NOMO-1 (cell line): ENCODE measurements around the gene EGFR.

Source experiments
- DNase-seq, 2 experiments: peaks; one replicate each; lab custom pipeline; 2025; ENCODE audit not compliant: unreplicated experiment in 2 of 2; lab: John Stamatoyannopoulos, UW

EGFR gene

DNA sequence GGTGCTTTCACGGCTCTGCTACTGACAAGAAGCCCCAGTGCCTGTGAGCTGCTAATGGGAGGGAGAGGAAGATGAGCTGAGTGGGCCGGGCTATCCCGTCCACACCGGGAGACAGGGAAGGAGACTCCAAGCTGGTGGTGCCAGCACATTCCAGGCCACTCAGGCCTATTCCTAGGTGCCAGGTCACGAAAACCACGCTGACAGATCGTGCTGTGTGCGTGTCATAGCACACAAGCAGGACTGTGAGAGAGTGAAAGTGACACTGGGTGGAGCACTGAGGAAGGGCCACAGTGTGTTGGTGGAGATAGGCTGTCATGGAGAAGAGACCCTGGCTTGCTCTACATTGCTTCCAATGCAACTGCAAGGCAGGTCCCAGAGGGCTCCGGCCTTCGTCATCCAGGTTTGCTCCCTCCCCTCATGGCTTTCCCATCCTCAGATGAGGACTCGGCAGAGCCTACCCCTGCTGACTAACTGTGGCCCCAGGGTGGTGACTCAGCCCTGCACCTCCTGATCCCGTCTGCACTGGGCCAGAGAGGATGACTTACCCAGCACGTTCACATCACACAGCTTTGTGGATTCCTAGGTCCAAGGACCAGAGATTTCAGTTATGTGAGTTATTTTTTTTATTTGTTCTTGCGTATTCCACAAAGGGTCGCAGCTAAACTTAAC, 167.3 kb downstream of the EGFR start:
- no peak for DNase-seq

DNA sequence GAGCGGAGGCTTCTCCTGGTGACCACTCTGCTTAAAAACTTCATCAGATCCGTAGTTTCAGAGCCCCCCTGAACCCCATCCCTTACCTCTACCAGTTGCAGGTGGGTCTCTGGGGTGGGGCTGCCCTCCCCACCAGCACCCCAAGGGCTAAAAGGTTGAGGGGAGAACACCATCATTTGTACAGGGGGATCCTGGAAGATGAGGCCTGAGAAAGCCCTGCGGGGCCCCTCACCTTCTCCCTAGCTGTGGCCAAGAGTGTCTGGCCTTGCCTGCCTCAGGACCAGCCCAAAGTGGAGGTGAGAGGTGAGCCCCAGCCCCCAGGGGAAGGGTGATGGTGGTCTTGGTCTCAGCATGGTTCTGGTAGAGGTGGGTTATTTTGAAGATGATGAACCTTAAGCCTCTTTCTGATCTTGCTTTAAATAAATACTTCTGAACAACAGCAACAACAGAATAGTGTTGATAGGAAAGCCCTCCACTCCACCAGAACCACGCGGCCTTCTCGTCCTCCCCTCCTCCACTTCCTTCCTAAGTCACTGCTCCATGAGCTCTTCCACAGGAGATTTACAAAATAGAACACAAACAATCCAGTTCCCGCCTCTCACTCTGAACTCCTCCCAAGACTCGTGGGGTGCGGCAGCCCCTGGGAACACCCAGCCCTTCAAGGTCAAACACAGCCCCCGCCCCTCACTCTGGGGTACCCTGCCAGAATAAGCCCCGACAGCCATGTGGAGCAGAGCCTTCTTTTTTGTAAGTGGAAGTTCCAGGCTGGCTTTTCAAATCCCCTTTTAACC, 169.1 kb downstream of the EGFR start:
- DNase-seq, result no peak

DNA sequence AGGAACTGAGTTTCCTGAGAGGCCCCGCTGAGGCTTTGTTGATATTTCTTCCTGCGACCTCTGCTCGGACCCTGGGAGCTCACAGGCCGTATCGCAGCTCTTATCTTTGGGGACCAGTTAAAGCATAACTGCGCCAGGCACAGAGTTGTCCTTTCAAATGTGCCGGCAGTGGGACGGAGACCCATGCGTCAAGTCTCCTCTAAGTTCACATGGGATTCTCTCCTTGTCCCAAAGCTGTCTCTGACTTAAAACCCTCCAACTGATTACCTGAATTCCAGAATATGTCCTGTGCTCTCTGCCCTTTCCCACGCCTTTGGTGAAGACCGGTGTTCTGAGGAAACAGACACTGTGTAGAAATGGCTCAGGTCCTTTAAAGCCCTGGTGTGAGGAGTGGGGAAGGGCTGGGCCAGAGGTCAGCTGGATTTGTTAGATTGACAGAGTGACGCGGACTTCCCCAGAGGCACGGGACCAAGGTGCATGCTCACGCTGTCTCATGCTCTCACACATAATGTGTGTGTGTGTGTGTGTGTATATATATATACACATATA, 169.8 kb downstream of the EGFR start:
- no peak for DNase-seq

DNA sequence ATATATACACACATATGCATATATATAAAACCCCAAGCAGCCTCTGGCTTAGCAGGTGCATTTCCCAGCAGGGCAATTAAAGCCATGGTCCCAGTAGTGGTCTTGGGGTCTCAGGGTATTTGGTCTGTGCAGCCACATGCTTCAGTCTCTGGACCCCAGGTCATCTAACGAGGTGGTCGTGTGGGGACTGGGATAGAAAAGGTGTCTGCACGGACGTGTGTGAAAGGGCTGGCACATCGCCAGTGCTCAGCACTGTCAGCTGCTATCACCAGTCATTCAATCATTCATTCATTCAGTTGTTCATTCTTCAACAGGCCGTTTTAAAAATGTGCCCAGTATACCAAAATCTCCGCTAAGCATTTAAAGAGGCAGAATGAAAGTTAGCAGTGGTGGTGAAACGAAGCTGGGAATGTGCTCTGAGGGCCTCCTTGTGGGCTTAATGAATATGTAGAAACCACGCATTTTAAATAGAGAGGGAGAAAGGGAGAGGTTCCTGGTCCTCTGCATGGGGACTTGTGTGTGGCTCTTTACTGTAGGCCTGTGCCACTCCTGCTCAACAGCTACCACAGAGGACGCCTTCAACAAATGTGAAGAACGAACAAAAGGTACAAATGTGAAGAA, 170.4 kb downstream of the EGFR start:
- DNase-seq, result no peak

DNA sequence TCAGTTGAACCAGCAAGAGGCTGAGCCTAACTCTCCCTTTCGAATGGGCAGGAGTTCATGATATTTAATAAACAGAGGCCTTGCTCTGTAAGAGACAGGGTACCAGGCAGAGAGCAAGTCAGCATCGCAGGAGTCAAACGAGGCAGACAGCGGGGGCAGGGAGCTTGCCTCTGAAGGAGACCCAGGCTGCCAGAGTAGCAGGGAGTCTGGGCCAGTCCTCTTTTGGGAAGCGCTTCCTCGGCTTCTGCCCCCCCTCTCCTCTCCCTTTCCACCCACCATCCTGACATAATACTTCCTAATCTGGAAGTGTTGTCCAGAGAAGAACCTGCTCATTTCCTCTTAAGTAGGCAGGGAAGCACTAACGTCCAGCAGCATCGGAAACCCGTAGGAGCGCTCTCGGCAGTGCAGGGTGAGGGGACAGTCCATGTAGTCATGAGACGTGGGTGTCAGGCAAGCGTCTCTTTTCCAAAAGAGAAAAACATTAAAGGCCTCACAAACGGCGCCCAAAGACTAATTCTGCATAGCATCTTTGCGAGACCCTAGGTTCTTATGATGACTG, 171.1 kb downstream of the EGFR start:
- no peak for DNase-seq

DNA sequence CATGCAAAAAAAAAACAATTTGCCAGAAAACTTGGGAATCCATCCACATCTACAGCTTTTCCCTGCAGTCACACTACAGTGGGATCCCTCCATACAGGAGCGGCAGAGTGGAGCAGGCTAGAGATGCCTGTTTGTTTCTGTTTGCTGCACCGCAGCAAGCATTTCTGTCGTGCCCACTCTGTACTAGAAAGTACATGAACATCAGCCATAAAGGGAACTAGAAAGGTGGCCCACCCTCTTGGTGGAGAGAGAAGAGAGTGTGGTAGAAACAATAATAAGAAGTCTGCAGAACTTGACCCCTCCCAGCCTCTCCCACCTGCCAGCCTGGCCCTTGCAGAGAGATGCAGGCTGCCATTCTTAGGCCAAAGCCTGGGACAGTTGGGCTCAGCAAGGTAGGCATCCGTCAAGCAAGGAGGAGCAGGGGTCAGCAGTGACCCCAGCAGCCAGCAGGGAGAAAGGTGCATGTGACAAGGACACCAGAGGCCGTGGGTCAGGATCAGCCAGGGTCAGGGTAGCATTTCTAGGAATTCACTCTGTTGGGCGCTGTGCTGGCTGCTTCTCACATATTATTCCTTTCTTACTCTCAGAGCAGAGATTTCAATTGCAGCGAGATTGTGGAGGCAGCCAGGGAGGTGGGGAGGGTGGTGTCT, 171.8 kb downstream of the EGFR start:
- DNase-seq, result no peak

DNA sequence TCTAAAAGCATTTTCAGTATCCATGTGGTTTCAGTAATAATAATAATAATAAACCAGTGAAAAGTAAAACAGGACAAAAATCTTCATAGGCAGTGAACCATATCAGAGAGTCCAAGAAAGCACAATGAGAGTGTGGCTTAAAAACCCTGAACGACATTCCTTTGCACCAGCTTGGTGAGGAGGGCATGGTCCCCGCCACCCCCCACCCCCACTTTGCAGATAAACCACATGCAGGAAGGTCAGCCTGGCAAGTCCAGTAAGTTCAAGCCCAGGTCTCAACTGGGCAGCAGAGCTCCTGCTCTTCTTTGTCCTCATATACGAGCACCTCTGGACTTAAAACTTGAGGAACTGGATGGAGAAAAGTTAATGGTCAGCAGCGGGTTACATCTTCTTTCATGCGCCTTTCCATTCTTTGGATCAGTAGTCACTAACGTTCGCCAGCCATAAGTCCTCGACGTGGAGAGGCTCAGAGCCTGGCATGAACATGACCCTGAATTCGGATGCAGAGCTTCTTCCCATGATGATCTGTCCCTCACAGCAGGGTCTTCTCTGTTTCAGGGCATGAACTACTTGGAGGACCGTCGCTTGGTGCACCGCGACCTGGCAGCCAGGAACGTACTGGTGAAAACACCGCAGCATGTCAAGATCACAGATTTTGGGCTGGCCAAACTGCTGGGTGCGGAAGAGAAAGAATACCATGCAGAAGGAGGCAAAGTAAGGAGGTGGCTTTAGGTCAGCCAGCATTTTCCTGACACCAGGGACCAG, 172.5 kb downstream of the EGFR start:
- no peak for DNase-seq

DNA sequence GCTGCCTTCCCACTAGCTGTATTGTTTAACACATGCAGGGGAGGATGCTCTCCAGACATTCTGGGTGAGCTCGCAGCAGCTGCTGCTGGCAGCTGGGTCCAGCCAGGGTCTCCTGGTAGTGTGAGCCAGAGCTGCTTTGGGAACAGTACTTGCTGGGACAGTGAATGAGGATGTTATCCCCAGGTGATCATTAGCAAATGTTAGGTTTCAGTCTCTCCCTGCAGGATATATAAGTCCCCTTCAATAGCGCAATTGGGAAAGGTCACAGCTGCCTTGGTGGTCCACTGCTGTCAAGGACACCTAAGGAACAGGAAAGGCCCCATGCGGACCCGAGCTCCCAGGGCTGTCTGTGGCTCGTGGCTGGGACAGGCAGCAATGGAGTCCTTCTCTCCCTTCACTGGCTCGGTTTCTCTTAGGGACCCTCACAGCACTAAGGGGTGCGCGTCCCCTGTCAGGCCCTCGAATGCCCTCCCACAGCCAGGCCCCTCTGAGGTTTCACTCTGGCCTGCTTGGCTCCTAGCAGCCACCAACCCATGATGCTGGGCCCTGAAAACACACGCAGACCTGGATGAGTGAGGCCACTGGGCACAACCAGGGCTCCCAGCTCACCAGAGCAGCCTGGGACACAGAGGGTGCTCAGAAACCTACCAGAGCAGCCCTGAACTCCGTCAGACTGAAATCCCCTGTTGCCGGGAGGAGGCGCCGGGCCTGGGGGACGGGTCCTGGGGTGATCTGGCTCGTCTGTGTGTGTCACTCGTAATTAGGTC, 173.3 kb downstream of the EGFR start:
- DNase-seq, result no peak

DNA sequence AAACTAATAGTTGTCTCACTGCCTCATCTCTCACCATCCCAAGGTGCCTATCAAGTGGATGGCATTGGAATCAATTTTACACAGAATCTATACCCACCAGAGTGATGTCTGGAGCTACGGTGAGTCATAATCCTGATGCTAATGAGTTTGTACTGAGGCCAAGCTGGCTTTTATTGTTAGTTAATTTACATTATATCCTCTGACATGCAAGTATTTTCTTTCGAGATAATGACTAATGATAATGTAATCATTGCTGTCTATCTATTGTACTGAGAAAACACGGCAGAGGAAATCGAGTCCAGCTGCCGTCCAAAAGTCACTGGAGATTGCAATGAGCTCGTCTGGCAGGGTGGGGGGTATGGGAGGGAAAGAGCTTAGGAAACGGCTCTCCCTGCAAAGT, 173.9 kb downstream of the EGFR start:
- DNase-seq, result no peak

DNA sequence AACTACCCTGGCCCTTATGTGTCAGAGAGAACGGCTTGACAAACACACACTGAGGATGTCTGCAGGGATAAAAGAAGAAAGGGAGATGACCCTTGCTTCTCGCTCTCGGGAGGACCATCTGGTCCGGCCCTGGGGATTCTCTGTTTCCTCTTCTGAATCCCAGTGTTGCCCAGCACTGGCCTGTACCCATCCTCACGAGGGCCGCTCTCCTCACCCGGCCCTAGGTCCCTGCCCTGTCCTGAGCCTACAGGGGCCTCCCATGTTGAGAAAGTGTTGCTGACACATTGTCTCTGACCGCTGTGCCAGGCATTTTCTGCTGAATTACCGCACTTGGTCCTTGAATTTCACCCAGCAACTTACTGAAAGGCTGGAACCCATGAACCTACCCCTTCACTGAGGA, 174.4 kb downstream of the EGFR start:
- DNase-seq, result no peak

DNA sequence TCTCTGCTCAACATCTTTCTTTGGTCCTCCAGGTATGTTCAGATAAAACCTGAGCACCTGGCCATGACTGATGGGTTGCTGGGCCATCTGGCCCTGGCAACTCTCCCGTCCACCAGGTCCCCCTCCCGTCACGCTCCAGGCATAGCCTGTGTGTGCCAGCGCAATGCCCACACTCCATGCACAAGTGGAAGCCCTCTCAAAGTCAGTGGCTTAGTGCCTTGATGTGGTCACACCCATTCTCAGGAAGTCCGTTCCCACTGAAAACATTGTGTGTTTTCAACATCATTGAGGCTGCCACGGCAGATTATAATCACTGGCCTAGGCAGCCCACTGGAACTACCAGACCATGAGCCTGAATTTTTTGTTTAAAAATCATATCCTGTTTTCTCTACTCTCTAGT, 175.7 kb downstream of the EGFR start:
- no peak for DNase-seq

DNA sequence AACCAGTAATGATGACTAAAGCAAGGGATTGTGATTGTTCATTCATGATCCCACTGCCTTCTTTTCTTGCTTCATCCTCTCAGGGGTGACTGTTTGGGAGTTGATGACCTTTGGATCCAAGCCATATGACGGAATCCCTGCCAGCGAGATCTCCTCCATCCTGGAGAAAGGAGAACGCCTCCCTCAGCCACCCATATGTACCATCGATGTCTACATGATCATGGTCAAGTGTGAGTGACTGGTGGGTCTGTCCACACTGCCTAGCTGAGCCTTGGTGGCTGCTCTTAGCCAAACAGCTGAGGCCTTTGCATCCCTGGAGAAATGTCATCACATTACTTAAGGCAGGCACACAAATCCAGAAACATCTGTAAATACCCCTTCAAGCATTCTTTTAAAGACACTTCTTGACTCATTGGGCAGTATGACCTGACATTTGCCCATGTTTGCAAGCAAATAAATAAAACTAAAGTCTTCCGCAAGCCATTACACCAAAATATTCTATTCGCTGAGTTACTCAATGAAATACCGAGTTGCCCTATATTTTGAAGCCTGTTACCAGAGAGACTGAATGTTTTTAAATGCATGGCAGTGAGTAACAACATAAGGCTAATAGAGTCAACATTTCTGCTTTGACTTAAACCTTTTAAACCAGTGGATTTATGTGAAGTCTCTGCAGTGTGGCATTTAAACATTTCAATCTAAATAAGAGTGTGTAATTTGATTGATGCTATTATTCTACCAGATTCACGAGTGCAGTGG, 180.0 kb downstream of the EGFR start:
- no peak for DNase-seq

DNA sequence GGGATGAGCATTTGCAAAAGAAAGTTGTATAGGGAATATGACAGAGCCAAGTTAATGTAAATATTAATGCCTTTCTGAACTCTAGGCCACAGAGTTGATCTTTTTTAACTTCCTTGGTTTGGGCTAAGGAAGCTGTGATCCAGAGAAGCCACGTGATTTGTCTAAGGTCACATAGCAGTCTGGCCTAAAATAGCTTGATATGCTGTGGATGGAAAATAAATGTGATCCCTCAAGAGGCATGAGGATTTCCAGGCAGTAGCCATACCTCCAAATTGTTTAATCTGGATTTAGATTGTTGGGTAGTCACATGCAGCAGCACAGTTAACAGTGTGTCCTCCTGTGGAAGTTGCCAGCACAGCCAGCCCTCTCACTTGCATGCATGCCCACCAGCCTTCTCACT, 180.6 kb downstream of the EGFR start:
- DNase-seq, result no peak

DNA sequence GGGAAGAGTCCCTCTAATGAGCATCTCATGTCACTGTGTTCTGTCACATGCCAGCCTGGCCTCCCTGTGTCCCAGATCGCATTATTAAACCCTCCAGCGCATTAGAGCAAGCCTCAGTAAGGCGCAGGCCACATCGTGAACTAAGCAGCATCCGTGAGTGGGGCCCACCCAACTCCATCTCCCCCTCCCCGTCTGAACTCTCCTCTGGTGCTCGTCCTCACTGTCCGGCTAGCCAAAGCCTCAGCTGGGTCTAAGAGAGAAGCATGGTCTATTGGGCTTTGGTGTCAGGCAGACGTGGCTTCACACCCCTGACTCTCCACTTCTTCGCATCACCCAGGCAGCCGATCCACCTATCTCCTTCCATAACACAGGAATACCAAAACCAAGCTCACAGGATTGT, 181.6 kb downstream of the EGFR start:
- DNase-seq, result no peak

DNA sequence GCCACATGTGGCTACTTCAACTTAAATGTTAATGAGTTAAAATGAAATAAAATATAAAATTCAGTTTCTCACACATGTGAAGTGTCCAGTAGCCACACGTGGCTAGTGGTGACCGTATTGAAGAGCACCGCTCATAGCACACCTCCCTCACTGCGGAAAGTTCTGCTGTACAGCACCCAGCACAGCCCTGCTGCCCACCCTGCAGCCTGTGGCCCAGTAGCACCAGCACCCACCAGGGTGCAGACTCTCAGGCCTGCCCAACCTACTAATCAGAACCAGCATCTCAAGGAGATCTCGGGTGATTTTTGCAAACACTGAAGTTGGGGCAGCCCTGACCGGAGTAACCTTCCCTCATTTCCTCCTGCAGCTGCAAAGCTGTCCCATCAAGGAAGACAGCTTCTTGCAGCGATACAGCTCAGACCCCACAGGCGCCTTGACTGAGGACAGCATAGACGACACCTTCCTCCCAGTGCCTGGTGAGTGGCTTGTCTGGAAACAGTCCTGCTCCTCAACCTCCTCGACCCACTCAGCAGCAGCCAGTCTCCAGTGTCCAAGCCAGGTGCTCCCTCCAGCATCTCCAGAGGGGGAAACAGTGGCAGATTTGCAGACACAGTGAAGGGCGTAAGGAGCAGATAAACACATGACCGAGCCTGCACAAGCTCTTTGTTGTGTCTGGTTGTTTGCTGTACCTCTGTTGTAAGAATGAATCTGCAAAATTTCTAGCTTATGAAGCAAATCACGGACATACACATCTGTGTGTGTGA, 183.5 kb downstream of the EGFR start:
- no peak for DNase-seq

DNA sequence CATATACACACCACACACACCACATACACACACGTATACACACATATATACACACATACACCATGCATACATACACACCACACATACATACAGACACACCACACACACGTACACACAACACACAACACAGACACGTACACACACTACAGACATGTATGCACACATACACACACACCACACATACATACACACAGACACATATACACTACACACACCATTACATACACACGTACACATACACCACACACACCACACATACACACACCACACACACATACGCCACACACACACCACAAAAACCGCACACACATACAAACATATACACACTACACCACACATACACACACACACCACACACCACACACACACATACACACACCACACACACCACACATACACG, 184.5 kb downstream of the EGFR start:
- no peak for DNase-seq

DNA sequence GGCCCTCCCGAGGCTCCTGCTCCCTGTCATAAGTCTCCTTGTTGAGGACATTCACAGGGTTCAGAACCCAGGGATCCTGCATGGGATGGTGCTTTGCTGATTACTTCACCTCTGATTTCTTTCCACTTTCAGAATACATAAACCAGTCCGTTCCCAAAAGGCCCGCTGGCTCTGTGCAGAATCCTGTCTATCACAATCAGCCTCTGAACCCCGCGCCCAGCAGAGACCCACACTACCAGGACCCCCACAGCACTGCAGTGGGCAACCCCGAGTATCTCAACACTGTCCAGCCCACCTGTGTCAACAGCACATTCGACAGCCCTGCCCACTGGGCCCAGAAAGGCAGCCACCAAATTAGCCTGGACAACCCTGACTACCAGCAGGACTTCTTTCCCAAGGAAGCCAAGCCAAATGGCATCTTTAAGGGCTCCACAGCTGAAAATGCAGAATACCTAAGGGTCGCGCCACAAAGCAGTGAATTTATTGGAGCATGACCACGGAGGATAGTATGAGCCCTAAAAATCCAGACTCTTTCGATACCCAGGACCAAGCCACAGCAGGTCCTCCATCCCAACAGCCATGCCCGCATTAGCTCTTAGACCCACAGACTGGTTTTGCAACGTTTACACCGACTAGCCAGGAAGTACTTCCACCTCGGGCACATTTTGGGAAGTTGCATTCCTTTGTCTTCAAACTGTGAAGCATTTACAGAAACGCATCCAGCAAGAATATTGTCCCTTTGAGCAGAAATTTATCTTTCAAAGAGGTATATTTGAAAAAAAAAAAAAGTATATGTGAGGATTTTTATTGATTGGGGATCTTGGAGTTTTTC, 186.5 kb downstream of the EGFR start:
- DNase-seq, result no peak
